Neural cell (in vitro differentiated cells): ENCODE results near the gene ENDOD1.

ENCODE experiments used
- EP300 ChIP-seq: fragments of 450-650 bp; conservative IDR thresholded peaks from 2 replicates; pipeline ENCODE4 v1.6.1; 2014; ENCODE audit warnings: antibody characterized with exemption, mild to moderate bottlenecking, moderate library complexity; ENCODE audit not compliant: poor library complexity, severe bottlenecking
- POLR2AphosphoS5 ChIP-seq: IDR thresholded peaks from 2 replicates; pipeline ENCODE4 v1.6.1; 2012
- TAF1 ChIP-seq: IDR thresholded peaks from 2 replicates; pipeline ENCODE4 v1.6.1; 2012; ENCODE audit warnings: low read depth
- TF ChIP-seq, protein P1 (sequence below): fragments of 450-650 bp; IDR thresholded peaks from 2 replicates; pipeline ENCODE4 v1.5.1; 2014; ENCODE audit warnings: antibody characterized with exemption, mild to moderate bottlenecking, moderate library complexity; ENCODE audit not compliant: poor library complexity, severe bottlenecking
- TF ChIP-seq, protein P2 (sequence below): IDR thresholded peaks from 2 replicates; pipeline ENCODE4 v1.6.1; 2012; ENCODE audit warnings: borderline replicate concordance

DNA sequence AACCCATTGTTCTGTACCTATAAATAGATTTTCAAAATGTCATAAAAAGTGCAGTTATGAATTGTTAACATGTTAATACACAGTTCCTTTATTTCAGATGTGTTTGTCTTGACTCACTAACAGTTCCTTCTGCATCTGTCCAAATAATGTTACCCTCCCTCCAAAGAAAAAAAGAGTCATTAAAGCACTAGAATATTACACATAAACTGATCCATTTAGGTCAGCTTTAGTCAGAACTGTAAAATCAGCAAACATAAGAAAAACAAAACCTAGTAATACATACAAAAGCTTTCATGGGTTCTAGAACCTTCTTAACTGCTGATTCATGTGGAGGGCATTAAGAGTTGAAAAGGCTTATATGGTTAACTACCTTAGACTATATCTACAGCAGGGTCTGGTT lies 76.0 kb downstream of the ENDOD1 start:
- TF ChIP-seq, protein P1, sequence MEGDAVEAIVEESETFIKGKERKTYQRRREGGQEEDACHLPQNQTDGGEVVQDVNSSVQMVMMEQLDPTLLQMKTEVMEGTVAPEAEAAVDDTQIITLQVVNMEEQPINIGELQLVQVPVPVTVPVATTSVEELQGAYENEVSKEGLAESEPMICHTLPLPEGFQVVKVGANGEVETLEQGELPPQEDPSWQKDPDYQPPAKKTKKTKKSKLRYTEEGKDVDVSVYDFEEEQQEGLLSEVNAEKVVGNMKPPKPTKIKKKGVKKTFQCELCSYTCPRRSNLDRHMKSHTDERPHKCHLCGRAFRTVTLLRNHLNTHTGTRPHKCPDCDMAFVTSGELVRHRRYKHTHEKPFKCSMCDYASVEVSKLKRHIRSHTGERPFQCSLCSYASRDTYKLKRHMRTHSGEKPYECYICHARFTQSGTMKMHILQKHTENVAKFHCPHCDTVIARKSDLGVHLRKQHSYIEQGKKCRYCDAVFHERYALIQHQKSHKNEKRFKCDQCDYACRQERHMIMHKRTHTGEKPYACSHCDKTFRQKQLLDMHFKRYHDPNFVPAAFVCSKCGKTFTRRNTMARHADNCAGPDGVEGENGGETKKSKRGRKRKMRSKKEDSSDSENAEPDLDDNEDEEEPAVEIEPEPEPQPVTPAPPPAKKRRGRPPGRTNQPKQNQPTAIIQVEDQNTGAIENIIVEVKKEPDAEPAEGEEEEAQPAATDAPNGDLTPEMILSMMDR: no peak
- TF ChIP-seq, protein P2, sequence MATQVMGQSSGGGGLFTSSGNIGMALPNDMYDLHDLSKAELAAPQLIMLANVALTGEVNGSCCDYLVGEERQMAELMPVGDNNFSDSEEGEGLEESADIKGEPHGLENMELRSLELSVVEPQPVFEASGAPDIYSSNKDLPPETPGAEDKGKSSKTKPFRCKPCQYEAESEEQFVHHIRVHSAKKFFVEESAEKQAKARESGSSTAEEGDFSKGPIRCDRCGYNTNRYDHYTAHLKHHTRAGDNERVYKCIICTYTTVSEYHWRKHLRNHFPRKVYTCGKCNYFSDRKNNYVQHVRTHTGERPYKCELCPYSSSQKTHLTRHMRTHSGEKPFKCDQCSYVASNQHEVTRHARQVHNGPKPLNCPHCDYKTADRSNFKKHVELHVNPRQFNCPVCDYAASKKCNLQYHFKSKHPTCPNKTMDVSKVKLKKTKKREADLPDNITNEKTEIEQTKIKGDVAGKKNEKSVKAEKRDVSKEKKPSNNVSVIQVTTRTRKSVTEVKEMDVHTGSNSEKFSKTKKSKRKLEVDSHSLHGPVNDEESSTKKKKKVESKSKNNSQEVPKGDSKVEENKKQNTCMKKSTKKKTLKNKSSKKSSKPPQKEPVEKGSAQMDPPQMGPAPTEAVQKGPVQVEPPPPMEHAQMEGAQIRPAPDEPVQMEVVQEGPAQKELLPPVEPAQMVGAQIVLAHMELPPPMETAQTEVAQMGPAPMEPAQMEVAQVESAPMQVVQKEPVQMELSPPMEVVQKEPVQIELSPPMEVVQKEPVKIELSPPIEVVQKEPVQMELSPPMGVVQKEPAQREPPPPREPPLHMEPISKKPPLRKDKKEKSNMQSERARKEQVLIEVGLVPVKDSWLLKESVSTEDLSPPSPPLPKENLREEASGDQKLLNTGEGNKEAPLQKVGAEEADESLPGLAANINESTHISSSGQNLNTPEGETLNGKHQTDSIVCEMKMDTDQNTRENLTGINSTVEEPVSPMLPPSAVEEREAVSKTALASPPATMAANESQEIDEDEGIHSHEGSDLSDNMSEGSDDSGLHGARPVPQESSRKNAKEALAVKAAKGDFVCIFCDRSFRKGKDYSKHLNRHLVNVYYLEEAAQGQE: no peak
- no peak for TF ChIP-seq EP300
- TF ChIP-seq POLR2AphosphoS5: no peak
- TF ChIP-seq TAF1: no peak
